Left lung (tissue), 10 donors: Measurements from ENCODE around the gene TRIP10. TPM values are rescaled to one million over a fixed set of nuclear protein-coding genes. Genes with fewer than 3 reads are reported as not detected.
A peak's percentile ranks its signal among the peaks of the same experiment; 100 is the strongest.

ENCODE experiments used
- ATAC-seq: fragments of 200-7000 bp; cut with Tn5 transposase; one replicate; pipeline ENCODE4 v1.9.1; 2020; ENCODE audit warnings: moderate library complexity
- DNase-seq, 4 donors: peaks; one replicate each; pipeline ENCODE4 v3.0.0-alpha.2; 2013 to 2020
- H3K27ac ChIP-seq, 2 donors: fragments of 200-600 bp; sonication (generic) in 1 of 2; one replicate each; pipeline versions ENCODE4 v1.5.0 to v1.8.0; 2020 to 2021
- H3K27me3 ChIP-seq, 2 donors: fragments of 200-600 bp; sonication (generic) in 1 of 2; one replicate each; pipeline versions ENCODE4 v1.5.0 to v1.8.0; 2020 to 2021
- H3K36me3 ChIP-seq, 2 donors: fragments of 200-600 bp; sonication (generic) in 1 of 2; one replicate each; pipeline versions ENCODE4 v1.5.0 to v1.8.0; 2020 to 2021
- H3K4me1 ChIP-seq, 2 donors: fragments of 200-600 bp; one replicate each; pipeline ENCODE4 v1.8.0; 2021
- H3K4me3 ChIP-seq, 2 donors: fragments of 200-600 bp; sonication (generic) in 1 of 2; one replicate each; pipeline versions ENCODE4 v1.5.0 to v1.8.0; 2020 to 2021; ENCODE audit warnings: mild to moderate bottlenecking in 1 of 2
- H3K9me3 ChIP-seq, 2 donors: fragments of 200-600 bp; sonication (generic) in 1 of 2; one replicate each; pipeline versions ENCODE4 v1.5.0 to v1.8.0; 2020 to 2021
- intact Hi-C, 2 donors: fragments of 100-400 bp; cut with DNase I; formaldehyde crosslinking; loops; one replicate each; pipeline versions ENCODE4 v1.11.2 to v1.14.2; 2022
- polyA plus RNA-seq, 6 donors: library from polyadenylated mRNA; unstranded; fragments of 120-200 nt; gene quantifications; one replicate each; pipeline ENCODE4 v1.2.1, GENCODE V29; 2013; ENCODE audit not compliant: insufficient read length in 6 of 6
- total RNA-seq, 2 donors: library from RNA; stranded (reverse); fragmentation: NEBNext Ultra II Directional; extraction: Animal tissue kit (Norgen Biotek cat#: 25700); gene quantifications; one replicate each; pipeline ENCODE4 v1.2.1, GENCODE V29; 2021
- TF ChIP-seq, protein P1 (sequence below), 2 donors: fragments of 200-600 bp; sonication (generic) in 1 of 2; IDR thresholded peaks; one replicate each; pipeline versions ENCODE4 v1.5.0 to v1.8.0; 2021; ENCODE audit warnings: antibody characterized with exemption in 2 of 2
- donor health status: DM: no; HTN: yes; CAD: no.
- donor health status: DM: no; HTN: no; CAD: no.

The TRIP10 gene
- total and polyA plus RNA-seq, 8 donors, result 62.3 to 120 (median 92.8) TPM

DNA sequence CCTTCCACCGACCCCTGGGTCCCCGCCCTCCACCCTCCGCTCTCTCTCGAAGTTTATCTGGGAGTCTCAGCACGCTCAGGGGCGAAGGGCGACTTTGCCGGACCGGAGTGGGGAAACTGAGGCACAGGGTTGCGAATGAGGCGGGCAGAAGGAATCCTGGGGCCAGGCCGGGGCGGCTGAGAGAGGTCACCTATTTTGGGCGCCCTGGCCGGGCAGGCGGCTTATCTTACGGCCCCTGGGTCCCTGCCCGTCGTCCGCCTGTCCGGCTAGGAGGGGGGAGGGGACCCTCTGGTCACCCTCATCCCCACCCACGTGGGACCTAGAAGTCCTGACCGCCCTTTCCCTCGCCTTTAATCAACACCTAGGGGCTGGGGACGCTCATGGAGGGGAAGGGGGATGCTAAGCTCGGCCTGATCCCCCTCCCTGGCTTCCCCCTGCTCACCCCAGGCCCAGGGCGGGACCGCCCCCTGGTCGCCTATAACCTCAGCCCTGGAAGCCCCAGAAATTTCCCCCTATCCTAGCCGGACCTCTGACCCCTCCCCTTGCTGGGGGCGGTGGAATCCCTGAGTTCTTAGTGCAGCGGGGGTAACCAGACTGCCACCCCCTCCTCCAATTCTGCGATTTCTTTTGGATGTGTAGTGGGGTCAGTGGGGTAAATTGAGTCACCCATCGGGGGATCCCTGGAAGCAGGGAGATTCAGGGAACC lies 556 bp downstream of the TRIP10 start:
- TF ChIP-seq, protein P1, sequence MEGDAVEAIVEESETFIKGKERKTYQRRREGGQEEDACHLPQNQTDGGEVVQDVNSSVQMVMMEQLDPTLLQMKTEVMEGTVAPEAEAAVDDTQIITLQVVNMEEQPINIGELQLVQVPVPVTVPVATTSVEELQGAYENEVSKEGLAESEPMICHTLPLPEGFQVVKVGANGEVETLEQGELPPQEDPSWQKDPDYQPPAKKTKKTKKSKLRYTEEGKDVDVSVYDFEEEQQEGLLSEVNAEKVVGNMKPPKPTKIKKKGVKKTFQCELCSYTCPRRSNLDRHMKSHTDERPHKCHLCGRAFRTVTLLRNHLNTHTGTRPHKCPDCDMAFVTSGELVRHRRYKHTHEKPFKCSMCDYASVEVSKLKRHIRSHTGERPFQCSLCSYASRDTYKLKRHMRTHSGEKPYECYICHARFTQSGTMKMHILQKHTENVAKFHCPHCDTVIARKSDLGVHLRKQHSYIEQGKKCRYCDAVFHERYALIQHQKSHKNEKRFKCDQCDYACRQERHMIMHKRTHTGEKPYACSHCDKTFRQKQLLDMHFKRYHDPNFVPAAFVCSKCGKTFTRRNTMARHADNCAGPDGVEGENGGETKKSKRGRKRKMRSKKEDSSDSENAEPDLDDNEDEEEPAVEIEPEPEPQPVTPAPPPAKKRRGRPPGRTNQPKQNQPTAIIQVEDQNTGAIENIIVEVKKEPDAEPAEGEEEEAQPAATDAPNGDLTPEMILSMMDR (IDR thresholded peaks at IDR 0.05), result no peak
- ATAC-seq (no peak), DNase-seq (peak in 1 of 4 donors; percentile 85)
- peak overlapping the region; percentile 77 to 97 for H3K4me3 ChIP-seq
- H3K27ac ChIP-seq, result peak overlapping the region; percentile 79 to 85
- peaks cover 0 to 15% of the 10 kb centered on the region in 2 donors for H3K27me3 ChIP-seq
- intact Hi-C loops, result loop anchor here (10.0 kb wide), 1 partner anchor 125 kb away; no protein-coding TSS in a partner anchor
- H3K36me3 ChIP-seq, result peaks cover 0 to 30% of the 10 kb centered on the region in 2 donors
- H3K4me1 ChIP-seq, result peaks cover 39 to 88% of the 10 kb centered on the region in 2 donors
- H3K9me3 ChIP-seq, result no peaks in the 10 kb centered on the region

DNA sequence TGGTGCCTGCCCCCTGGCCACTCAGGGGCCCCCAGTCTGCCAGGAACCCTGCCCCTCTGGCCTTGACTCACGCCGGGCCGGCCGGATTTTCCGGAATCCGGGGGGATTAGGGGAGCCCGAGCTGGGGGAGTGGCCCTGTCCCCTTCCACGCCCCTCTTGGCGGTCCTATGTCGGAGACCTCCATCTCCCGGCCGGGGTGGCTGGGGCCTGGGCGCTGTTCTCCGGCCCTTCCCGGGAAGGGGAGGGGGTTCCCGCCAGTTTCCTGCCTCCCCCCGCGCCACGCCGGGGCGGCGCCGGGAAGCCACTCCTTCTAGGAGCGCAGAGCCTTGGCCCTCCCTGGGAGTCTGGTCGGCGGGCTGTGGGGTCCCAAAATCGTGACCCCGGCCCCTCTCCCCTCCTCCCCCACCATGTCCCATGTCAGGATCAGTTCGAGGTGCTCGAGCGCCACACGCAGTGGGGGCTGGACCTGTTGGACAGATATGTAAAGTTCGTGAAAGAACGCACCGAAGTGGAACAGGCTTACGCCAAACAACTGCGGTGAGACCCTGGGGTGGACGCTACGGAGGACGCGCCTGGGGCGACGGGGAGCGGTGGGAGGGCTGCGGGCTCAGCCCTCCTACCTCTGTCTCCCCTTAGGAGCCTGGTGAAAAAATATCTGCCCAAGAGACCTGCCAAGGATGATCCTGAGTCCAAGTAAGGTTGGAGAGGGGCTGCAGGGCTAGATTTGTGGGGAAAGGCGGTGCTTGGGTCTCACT lies 1.3 kb downstream of the TRIP10 start:
- Histone ChIP-seq H3K4me1 (peaks cover 45 to 88% of the 10 kb centered on the region in 2 donors), H3K9me3 (no peaks in the 10 kb centered on the region), H3K27me3 (peaks cover 0 to 15% of the 10 kb centered on the region in 2 donors), H3K27ac (peak overlapping the region; percentile 79 to 85), H3K4me3 (peak overlapping the region; percentile 77 to 97), H3K36me3 (peaks cover 0 to 34% of the 10 kb centered on the region in 2 donors)
- TF ChIP-seq, protein P1 (IDR thresholded peaks at IDR 0.05), result no peak
- intact Hi-C loops, result no loop called here
- ATAC-seq (no peak), DNase-seq (peak in 3 of 4 donors; percentile 59 to 90 (median 82))

DNA sequence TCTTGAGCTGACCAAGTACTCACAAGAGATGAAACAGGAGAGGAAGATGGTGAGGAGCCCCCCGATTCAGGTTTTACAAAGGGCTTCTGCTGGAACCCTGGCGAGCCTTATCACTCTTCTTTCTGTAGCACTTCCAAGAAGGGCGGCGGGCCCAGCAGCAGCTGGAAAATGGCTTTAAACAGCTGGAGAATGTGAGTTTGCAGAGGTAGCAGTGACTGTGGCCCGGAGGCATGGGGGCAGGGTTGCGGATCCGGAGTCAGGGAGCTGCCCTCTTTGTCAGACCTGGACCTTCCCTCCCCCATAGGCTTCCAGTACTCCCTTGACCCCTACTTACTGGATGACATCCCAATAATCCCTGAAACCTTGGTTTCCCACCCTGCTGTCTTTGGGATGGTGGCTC lies 3.6 kb downstream of the TRIP10 start:
- no peak overlapping the region for H3K27ac ChIP-seq
- H3K9me3 ChIP-seq, result no peaks in the 10 kb centered on the region
- peaks cover 0 to 15% of the 10 kb centered on the region in 2 donors for H3K27me3 ChIP-seq
- peak in 1 of 4 donors; percentile 59 for DNase-seq
- intact Hi-C loops, result no loop called here
- no peak for ATAC-seq
- peaks cover 38 to 75% of the 10 kb centered on the region in 2 donors for H3K4me1 ChIP-seq
- TF ChIP-seq, protein P1 (IDR thresholded peaks at IDR 0.05), result no peak
- peaks cover 0 to 57% of the 10 kb centered on the region in 2 donors for H3K36me3 ChIP-seq
- no peak overlapping the region for H3K4me3 ChIP-seq

DNA sequence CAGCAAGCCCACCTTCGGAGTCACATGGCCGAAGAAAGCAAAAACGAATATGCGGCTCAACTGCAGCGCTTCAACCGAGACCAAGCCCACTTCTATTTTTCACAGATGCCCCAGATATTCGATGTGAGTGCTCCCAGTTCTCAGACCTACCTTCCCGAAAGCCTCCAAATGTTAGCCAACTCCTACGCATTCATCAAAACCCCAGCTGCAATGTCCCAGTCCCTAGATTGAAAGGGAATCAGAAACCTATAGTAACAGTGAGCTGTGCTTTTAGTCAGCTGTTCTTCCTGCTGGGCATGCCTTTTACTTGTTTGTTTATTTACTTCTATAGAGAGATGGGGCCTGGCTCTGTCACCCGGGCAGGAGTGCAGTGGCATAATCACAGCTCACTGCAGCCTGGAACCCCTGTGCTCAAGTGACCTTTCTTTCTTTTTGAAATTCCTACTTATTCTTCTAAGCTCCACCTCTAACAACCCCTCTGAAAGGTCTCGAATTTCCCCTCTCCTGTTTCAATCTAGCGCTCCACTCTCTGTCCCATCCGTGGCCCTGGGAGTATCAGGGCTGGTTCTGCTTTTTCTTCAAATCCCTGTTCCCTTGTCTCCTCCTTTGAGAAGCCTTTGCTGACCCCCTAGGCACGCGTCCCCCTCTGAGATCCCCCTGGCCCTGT lies 4.4 kb downstream of the TRIP10 start:
- H3K4me1 ChIP-seq, result peaks cover 34 to 67% of the 10 kb centered on the region in 2 donors
- peaks cover 0 to 15% of the 10 kb centered on the region in 2 donors for H3K27me3 ChIP-seq
- ATAC-seq (no peak), DNase-seq (peak in 1 of 4 donors; percentile 23)
- no peak overlapping the region for H3K4me3 ChIP-seq
- no peaks in the 10 kb centered on the region for H3K9me3 ChIP-seq
- peak overlapping the region; percentile 61 to 82 for H3K27ac ChIP-seq
- intact Hi-C loops, result no loop called here
- peaks cover 0 to 65% of the 10 kb centered on the region in 2 donors for H3K36me3 ChIP-seq
- TF ChIP-seq, protein P1 (IDR thresholded peaks at IDR 0.05), result no peak
